Stimulated activated CD4-positive, alpha-beta T cell treated with anti-CD3 and anti-CD28 coated beads, TNF-alpha, amount 100 ng/mL, for 1 hour (primary cell): ENCODE results near the gene VPS41.

Source experiments
- DNase-seq, 3 donors: peaks; one replicate each; pipeline ENCODE4 v3.0.0-alpha.2; 2020; ENCODE audit warnings: low read depth in 3 of 3, low spot score in 1 of 3

VPS41 gene

GRCh38 chr7:38736138-38736537 is 172.9 kb downstream of the VPS41 start:
- no peak for DNase-seq

GRCh38 chr7:38731215-38731614 is 177.8 kb downstream of the VPS41 start:
- no peak for DNase-seq

DNA sequence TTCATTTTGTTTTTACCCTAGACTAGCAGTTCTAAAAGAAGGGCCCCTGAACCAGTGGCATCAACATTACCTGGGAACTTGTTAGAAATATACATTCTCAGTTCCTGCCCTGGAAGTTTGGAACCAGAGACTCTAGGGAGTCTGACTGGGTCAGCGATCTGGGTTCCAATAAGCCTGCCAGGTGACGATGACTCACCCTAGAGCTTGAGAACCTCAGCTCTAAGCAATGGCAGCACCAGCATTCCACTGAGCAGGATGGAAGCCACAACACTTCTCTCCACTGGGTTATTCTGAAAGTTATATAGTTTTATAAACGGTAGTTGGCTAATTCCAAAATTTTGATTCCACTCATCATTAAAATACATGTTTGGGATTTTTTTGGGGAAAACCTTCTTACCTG is 180.8 kb downstream of the VPS41 start:
- no peak for DNase-seq

- DNase-seq: no peak
Measured at GRCh38 chr7:38727184-38727940, 181.6 kb downstream of the VPS41 start.

DNA sequence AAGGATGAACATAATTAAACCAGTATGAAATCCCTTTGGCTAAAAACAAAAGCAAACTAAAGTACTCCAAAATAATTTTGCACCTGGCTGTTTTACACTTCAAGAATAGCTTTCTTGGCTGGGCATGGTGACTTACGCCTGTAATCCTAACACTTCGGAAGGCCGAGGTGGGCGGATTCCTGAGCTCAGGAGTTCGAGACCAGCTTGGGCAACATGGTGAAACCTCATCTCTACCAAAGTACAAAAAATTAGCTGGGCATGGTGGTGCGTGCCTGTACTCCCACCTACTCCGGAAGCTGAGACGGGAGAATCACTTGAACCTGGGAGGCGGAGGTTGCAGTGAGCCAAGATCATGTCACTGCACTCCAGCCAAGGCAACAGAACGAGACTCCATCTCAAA is 185.7 kb downstream of the VPS41 start:
- no peak for DNase-seq

- DNase-seq: no peak
Measured at GRCh38 chr7:38716397-38716796, 192.6 kb downstream of the VPS41 start.

DNA sequence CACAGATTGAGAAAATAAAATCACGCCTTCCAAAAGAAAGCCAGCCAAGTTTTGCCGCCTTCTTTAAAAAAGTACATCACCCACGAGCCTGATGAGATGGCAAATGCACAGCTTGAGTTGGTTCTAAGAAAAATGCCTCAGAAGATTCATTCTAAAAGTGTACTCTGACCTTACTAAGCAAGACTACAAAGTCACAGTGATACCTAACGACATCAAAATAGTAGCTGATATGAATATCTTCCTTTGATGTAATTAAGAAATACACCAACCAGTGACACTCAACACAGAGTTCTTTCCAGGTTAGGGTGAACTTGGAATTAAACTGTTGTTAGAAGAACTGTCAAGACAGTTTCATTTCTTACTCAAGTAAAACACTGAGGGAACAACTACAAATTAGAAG is 199.9 kb downstream of the VPS41 start:
- DNase-seq: no peak

GRCh38 chr7:38704751-38705150 is 204.2 kb downstream of the VPS41 start:
- DNase-seq: no peak

DNA sequence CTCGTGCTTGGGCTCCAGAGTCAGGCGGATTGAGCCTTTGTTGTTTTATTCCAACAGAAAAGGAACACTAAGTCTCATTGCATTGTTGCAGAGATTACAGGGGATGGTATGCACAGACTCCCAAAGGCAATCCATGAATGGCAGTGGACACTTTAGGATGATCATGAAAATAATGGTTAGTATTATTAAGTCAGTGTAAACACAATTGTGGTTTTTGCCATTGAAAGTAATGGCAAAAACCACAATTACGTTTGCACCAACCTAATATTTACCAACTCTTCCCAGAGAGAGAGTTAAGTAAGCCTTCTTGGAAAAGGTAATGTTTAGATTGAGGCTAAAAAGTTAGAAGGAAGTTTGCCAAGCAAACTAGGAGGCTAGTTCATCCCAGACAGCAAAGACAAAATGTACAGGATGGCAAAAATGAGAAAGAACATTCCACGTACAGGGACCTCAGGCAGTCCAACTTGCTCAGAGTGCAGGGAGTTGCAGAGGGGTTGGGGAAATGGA is 204.9 kb downstream of the VPS41 start:
- DNase-seq: no peak

GRCh38 chr7:38703093-38703492 is 205.9 kb downstream of the VPS41 start:
- no peak for DNase-seq

DNA sequence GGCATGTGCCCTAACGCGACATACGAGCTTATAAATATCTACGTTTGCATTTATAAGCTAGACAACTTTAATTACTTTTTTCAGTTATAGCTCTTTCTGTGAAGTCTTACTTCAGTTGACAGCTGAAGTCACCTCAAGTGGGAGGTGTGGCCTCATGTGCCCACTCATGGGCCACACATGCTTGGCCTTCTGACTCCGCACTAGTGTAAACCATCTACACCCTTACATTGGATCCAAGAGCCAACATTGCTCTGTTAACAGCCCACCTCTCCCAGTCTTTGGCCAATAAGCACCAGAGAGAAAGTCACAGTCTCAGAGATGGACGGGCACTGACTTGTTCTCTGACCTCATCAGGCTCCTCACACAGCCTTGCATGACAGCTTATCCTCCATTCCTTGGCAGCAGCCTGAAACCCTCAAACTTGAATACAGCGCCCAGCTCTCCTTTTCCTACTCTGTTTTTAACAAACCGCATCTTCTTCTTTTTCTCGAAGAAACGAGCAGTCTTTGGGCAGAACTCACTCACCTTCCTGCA is 206.9 kb downstream of the VPS41 start:
- DNase-seq: no peak

DNA sequence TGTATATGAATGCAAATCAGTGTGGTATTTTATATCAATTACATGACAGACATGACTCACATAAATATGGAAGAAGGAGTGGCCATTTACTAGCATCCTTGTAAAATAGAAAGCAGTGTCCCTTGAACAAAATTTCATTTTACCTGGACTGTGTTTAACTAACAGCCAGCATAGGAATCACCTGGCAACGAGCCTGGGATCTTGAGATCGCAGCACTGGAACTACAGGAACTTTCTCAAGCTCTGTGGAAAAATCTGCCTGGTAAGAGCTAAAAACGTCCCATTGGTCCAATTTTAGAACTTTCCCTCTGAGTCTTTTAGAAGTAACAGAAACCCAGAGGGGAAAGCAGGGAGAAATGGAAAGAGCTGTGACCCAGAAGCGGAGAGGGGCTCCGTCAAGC is 208.9 kb downstream of the VPS41 start:
- no peak for DNase-seq

GRCh38 chr7:38699471-38699870 is 209.5 kb downstream of the VPS41 start:
- DNase-seq: no peak

DNA sequence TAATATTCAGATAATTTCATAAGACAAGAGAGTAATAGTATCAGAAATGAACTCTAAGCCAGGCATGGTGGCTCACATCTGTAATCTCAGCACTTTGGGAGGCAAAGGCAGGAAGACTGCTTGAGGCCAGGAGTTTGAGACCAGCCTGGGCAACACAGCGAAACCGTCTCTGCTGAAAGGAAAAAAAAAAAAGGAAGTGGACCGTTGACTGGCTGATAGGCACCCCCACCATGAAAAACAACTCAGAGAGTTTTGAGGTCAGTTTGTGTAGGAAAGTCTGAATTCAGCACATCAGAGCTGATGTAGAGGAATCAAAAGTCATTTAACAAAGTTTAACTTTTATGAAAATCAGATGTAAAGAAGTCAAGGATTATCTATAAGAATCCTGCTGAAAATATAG is 214.7 kb downstream of the VPS41 start:
- DNase-seq: no peak

DNA sequence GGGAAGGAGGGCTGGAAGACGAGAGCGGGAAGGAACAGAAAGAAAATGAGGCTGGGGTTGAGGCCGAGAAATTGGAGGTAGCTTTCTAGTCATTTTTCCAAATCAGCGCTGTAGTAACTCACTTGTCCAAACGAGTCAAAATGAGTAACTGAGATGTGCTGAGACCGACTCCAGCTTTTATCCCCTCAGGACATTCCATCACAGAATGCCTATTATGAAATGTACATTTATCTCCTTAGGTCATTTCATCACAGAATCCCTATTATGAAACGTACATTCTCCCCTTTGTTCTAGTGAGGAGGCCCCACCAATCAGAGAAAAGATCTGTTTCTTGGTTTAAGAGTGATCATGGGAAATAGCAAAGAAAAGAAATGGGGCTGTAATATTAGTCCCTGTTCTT is 222.1 kb downstream of the VPS41 start:
- no peak for DNase-seq

- no peak for DNase-seq
Measured at GRCh38 chr7:38685851-38686250, 223.1 kb downstream of the VPS41 start.

DNA sequence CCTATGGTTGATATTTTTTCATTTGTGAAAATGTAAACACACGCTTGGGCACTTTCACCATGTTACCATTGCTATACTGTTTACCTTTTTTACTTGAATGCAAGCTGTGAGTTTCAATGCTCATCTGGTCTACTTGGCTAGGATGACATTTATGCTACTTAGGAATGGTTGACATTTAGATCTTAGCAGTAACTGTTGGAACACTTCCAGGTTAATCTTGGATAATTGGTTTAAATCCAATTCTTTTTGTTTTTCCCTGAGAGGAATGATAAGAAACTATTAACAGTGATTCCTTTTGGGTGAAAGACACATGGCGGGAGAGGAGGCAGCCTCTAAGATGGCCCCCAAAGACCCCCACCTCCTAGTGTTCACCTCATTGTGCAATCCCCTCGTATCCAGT is 226.4 kb downstream of the VPS41 start:
- DNase-seq: no peak

- DNase-seq: no peak
Measured at GRCh38 chr7:38681882-38682281, 227.1 kb downstream of the VPS41 start.

DNA sequence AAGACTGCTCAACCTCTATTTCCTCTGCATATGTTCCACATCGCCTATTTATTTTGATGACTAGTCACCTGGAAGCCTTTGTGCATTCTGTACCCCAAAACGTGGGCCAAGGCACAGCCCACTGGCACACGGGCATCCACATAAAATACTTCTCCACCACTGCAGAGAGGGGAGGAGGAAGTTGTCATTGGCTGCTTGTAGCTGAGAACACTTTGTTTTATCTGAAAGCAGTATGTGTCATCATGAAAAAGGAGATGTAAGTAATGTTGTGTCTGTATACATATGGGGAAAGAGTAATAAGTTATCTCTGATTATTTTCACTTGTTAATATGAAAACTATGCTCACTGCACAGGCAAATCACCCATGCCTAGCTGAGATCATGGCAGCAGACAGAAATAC is 229.6 kb downstream of the VPS41 start:
- DNase-seq: no peak

DNA sequence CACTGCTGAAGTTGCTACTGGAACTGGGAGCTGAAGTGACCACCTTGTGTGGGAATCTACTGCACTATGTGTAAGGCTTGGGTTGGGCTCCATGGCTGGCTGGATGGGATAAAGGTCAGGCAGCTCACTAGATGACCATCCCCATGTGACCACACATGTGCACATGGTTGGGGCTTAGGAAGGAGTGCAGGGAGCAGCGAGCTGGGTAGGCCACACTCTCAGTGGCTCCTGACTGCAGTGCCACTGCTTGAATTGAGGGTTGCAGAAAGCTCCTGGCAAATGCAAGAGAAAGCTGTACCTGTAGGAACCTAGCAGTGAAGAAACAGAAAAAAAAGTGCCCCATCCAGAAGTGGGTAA is 230.3 kb downstream of the VPS41 start:
- no peak for DNase-seq

GRCh38 chr7:38677981-38678697 is 230.9 kb downstream of the VPS41 start:
- no peak for DNase-seq

- DNase-seq: no peak
Measured at GRCh38 chr7:38675494-38676106, 233.4 kb downstream of the VPS41 start.
